ENCODE results near the gene NFKBIL1. TPM values are rescaled to one million over a fixed set of nuclear protein-coding genes. Genes with fewer than 3 reads are reported as not detected.

NFKBIL1 gene
- total and polyA plus RNA-seq, 9 of the 15 experiments (the other 6 are each of a cell fraction or from before 2014, with no cell fraction given): 0.49 to 33.1 (median 7.6) TPM

GRCh38 chr6:31580807-31581433 is 33.5 kb downstream of the NFKBIL1 start (continued):
- no peak for TF ChIP-seq CBX8 (IDR thresholded peaks at IDR 0.05; ENCODE audit: borderline replicate concordance, extremely low read depth, low read depth, low read length, poor library complexity, severe bottlenecking)
- TF ChIP-seq KLF16 (IDR thresholded peaks at IDR 0.05): peak; percentile 39
- TF ChIP-seq ZC3H8 (IDR thresholded peaks at IDR 0.05): no peak
- peak; percentile 95 to 96 for TF ChIP-seq UBTF (IDR thresholded peaks at IDR 0.05; ENCODE audit: borderline replicate concordance in 1 of 2, low read depth in 2 of 2, low read length in 2 of 2)
- TF ChIP-seq HMG20A (CRISPR knock-in tag; conservative IDR thresholded peaks at IDR 0.05): no peak
- no peak; the same call in 1 of the 2 replicates for TF ChIP-seq ZZZ3 (IDR thresholded peaks at IDR 0.05)
- TF ChIP-seq SP1 (CRISPR knock-in tag; IDR thresholded peaks at IDR 0.05): peak; percentile 85
- TF ChIP-seq TBP (optimal IDR thresholded peaks at IDR 0.05; ENCODE audit: low read depth, low read length): peak; percentile 80
- no peak for TF ChIP-seq PKNOX1 (IDR thresholded peaks at IDR 0.05)
- no peak for TF ChIP-seq PHB2 (IDR thresholded peaks at IDR 0.05; ENCODE audit: low read depth)
- TF ChIP-seq HMBOX1 (IDR thresholded peaks at IDR 0.05): no peak
- TF ChIP-seq ATF7 (IDR thresholded peaks at IDR 0.05): peak; percentile 89
- TF ChIP-seq SLC30A9 (CRISPR knock-in tag; IDR thresholded peaks at IDR 0.05): no peak
- TF ChIP-seq GATAD2A (IDR thresholded peaks at IDR 0.05): peak; percentile 92
- no peak for TF ChIP-seq DIDO1 (tag; IDR thresholded peaks at IDR 0.05; ENCODE audit: low read depth)
- TF ChIP-seq ZNF695 (CRISPR knock-in tag; IDR thresholded peaks at IDR 0.05): no peak
- peak; percentile 28; the same call in 1 of the 2 replicates for TF ChIP-seq ATF1 (CRISPR knock-in tag; IDR thresholded peaks at IDR 0.05)
- TF ChIP-seq ATF1 (tag; IDR thresholded peaks at IDR 0.05): peak; percentile 89
- no peak for TF ChIP-seq USF2 (CRISPR knock-in tag; IDR thresholded peaks at IDR 0.05)
